Suprapubic skin (tissue), 4 donors: ENCODE results near the gene PITRM1.

ENCODE experiments used
- CTCF ChIP-seq, 2 donors: fragments of 200-600 bp in 1 of 2; fragments of 450-650 bp in 1 of 2; sonication (generic) in 1 of 2; IDR thresholded peaks; one replicate each; pipeline ENCODE4 v1.5.1; 2016 to 2019; ENCODE audit warnings: antibody characterized with exemption in 2 of 2, mild to moderate bottlenecking in 1 of 2, moderate library complexity in 1 of 2
- EP300 ChIP-seq: sonication (generic); formaldehyde crosslinking; IDR thresholded peaks from one replicate; pipeline ENCODE4 v1.6.1; 2017; ENCODE audit warnings: antibody characterized with exemption
- POLR2AphosphoS5 ChIP-seq, 3 donors: sonication (generic); formaldehyde crosslinking; IDR thresholded peaks; one replicate each; pipeline ENCODE4 v1.6.1; 2017; ENCODE audit warnings: antibody characterized with exemption in 3 of 3

- TF ChIP-seq CTCF (IDR thresholded peaks at IDR 0.05) (no peak), EP300 (no peak), POLR2AphosphoS5 (IDR thresholded peaks at IDR 0.05) (no peak)
These were observed 61.6 kb downstream of the PITRM1 start for GRCh38 chr10:3110782-3111620.
